Measurements from ENCODE around the gene SNED1.

DNA sequence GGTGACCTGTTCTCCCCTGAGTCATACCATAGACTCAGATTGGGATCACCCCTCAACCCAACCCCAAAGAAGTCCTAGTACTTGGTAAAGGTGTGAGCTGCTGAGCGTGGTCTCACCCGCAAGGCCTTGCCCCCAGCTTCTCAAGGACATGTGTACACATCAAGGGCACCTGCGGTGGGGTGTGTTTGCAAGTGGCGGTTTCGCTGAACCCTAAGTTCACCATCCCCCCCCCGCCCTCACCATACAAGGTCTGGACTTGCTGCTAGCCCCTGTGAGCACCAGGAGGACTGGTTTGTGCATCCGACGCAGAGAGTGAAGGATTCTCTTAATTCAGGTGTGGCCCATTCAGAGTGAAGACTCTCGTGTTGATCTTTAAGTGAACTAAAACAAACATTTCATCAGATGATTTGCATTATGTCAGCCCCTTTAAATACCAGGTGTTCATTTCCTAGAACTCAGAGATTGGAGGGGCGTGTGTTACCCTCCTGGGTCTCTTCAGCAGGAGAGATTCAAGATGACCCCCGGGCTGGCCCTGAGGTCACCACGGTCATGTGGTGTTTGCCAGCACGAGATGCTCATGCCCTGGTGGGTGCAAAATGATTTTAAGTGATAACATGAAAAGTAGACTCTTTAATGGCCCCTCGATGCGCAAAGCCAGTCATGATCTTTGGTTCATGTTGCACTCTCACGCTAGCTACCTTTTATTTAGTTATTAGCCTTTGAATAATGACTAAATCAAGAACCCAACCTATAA lies 75.8 kb downstream of the SNED1 start:
- no peak for TF ChIP-seq POLR2AphosphoS5 (IDR thresholded peaks at IDR 0.05; ENCODE audit: borderline replicate concordance, low read depth, low read length)
- TF ChIP-seq EZH2 (IDR thresholded peaks at IDR 0.05) = no peak
